DOHH2 (cell line): Measurements from ENCODE around the gene ITPR3.

Source experiments
- CTCF ChIP-seq: fragments of 200-600 bp; sonication (generic); IDR thresholded peaks from one replicate; pipeline ENCODE4 v1.5.1; 2014; ENCODE audit warnings: antibody characterized with exemption, mild to moderate bottlenecking, low read depth, low read length; ENCODE audit not compliant: poor library complexity, severe bottlenecking
- EZH2phosphoT487 ChIP-seq: fragments of 200-600 bp; sonication (generic); IDR thresholded peaks from 2 replicates; pipeline ENCODE4 v1.6.1; 2017; ENCODE audit warnings: borderline replicate concordance, mild to moderate bottlenecking, antibody characterized with exemption, low read length, moderate library complexity, mixed read lengths

- peak; percentile 97 for TF ChIP-seq CTCF
- TF ChIP-seq EZH2phosphoT487, result no peak
Measured at GRCh38 chr6:33632558-33633039, 11.5 kb downstream of the ITPR3 start.
